NCI-H1092 (cell line): ENCODE data around the gene ZSWIM2.
"Not testable (repeated sequence)": the region's sequence is repeated elsewhere in the genome, so short reads cannot be mapped to it uniquely, and the experiment has no call there.

Experiments
- DNase-seq: peaks from one replicate; lab custom pipeline; 2025; lab: John Stamatoyannopoulos, UW

ZSWIM2 gene

GRCh38 chr2:186841940-186842339 is 7.0 kb downstream of the ZSWIM2 start:
- DNase-seq = no peak

GRCh38 chr2:186835628-186836027 is 13.3 kb downstream of the ZSWIM2 start:
- DNase-seq = no peak

DNA sequence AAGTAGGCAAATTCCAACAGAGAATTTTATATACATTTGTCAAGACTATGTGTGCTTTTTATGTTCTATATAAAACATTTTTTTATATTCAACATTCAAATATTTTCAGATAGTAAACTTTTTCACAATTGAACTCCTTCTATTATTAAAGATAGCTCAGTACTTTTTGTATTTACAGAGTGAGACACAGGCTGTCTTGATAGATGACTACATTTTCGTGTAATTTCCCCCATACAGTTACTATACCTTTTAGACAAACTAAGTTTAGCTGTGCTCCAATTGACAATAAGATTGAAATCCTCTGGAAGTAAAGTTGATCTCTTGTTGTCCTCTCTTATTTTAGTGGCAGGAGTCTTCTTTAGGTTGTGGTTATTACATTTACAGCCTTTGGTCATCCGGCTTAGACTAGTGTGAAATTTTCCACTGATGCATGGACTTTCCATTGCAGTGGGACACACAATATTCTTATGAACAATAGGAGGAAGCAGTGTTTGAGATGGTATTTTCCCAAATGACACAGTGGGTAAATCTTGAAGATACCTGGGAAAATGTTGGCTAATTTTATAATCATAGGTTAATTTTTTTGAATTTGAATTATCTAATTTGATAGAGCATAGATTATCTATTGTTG is 21.0 kb downstream of the ZSWIM2 start:
- DNase-seq = no peak

- DNase-seq = no peak
Observed at GRCh38 chr2:186827411-186827810, 21.6 kb downstream of the ZSWIM2 start.

- DNase-seq = no peak
Observed at GRCh38 chr2:186822323-186822722, 26.6 kb downstream of the ZSWIM2 start.

DNA sequence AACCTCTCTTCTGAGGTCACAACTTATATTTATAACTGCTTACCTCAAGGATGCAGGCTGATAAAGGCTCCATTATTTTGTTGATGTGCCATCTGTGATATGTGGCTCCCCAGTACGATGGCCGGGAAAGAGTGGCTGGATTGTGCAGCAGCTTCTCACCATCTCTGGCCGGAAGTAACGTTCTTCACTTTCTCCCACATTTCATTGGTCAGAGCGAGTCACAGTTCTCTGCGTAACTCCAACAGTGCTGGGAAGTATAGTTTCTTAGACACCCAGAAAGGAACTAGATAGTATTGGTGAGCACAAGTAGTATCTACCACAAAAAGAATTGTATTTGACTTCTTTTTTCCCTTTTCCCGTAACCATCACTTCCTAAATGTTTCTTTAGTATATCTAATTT is 28.7 kb downstream of the ZSWIM2 start:
- no peak for DNase-seq

DNA sequence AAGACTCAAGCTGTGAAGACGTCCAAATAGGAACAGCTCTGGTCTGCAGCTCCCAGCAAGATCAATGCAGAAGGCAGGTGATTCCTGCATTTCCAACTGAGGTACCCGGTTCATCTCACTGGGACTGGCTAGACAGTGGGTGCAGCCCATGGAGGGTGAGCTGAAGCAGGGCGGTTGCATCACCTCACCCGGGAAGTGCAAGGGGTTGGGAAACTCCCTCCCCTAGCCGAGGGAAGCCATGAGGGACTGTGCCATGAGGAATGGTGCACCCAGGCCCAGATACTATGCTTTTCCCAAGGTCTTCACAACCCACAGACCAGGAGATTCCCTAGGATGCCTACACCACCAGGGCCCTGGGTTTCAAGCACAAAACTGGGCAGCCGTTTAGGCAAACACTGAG is 37.2 kb downstream of the ZSWIM2 start:
- not testable (repeated sequence) for DNase-seq

- DNase-seq = no peak
Observed at GRCh38 chr2:186806591-186806990, 42.4 kb downstream of the ZSWIM2 start.

GRCh38 chr2:186798604-186799003 is 50.4 kb downstream of the ZSWIM2 start:
- DNase-seq = not testable (repeated sequence)

- DNase-seq = no peak
Observed at GRCh38 chr2:186784930-186785329, 64.0 kb downstream of the ZSWIM2 start.

DNA sequence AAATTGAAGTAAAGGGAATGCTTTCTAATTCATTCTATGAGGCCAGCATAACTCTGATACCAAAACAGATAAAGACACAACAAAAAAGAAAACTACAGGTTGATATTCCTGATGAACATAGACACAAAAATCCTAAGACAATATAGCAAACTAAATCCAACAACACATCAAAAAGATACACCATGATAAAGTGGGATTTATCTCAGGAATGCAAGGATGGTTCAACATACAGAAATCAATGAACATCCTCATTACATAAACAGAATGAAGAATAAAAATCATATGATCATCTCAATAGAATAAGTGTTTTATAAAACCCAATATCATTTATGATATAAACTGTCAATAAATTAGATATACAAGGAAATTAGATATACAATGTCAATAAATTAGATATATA is 65.7 kb downstream of the ZSWIM2 start:
- no peak for DNase-seq

- DNase-seq = no peak
Observed at GRCh38 chr2:186780701-186781316, 68.2 kb downstream of the ZSWIM2 start.
